Measurements from ENCODE around the gene SHCBP1. TPM values are rescaled to one million over a fixed set of nuclear protein-coding genes. Genes with fewer than 3 reads are reported as not detected.
A peak's percentile ranks its signal among the peaks of the same experiment; 100 is the strongest.

Gene SHCBP1
- total and polyA plus RNA-seq, 9 of the 15 experiments (the other 6 are each of a cell fraction or from before 2014, with no cell fraction given) = 6.2 to 29.6 (median 19.7) TPM

GRCh38 chr16:46569231-46569735 lies 51.9 kb downstream of the SHCBP1 start:
- H3K27me3 ChIP-seq (ENCODE audit: control insufficient read depth in 2 of 2, insufficient read depth in 2 of 2, low read length in 2 of 2) = peaks cover 11 to 35% of the 10 kb centered on the region in 2 experiments; a peak in 3 of 5 replicates
- TF ChIP-seq SAFB (IDR thresholded peaks at IDR 0.05; ENCODE audit: borderline replicate concordance, low read depth, low read length) = no peak
- 40% methylated on average over 27 of the region's 27 CpGs for WGBS (ENCODE audit: insufficient coverage, low coverage, missing lambda C conversion rate)
- no peaks in the 10 kb centered on the region for H4K20me1 ChIP-seq (replicated peaks; ENCODE audit: control insufficient read depth, insufficient read depth, low read length)
- no peak overlapping the region for H3K4me3 ChIP-seq
- DNase-seq (ENCODE audit: extremely low read depth in 1 of 4, low spot score in 3 of 4) (no peak), FAIRE-seq (no peak), ATAC-seq (no peak; the same call in 2 of the 3 replicates)
- H3K4me2 ChIP-seq (ENCODE audit: insufficient read depth, low read length) = no peak overlapping the region
- no peak overlapping the region for H3K9ac ChIP-seq (ENCODE audit: insufficient read depth in 1 of 2, low read depth in 2 of 2, low read length in 2 of 2)
- H2AFZ ChIP-seq (ENCODE audit: low read depth, low read length) = no peak overlapping the region
- no peaks in the 10 kb centered on the region for H3K9me3 ChIP-seq (replicated peaks; ENCODE audit: control insufficient read depth, insufficient read depth, low read depth, low read length)
- BruUV-seq (replicated peaks) = no TSS peak
- no peak overlapping the region for H3K27ac ChIP-seq (ENCODE audit: extremely low read depth, low read depth, low read length)
- in situ Hi-C loops (cut with MboI) = no loop called here
- peaks cover 7 to 14% of the 10 kb centered on the region in 2 experiments; a peak in 4 of 5 replicates for H3K4me1 ChIP-seq (replicated peaks in 1 of 2; ENCODE audit: control insufficient read depth in 2 of 2, insufficient read depth in 2 of 2, low read length in 2 of 2)
- ChIA-PET CTCF (ENCODE audit: low intra/inter-chr PET ratio) (no interaction called here), POLR2A (interaction anchor here (0.6 to 4.0 kb wide), 5 partner anchors 9 to 167 kb away, joined by 3 to 18 read pairs (median 3); no protein-coding TSS in a partner anchor)
- H3K36me3 ChIP-seq (ENCODE audit: control insufficient read depth, insufficient read depth, low read length) = no peaks in the 10 kb centered on the region
- H3K79me2 ChIP-seq (ENCODE audit: control insufficient read depth, insufficient read depth, low read length) = no peaks in the 10 kb centered on the region
- H3K9me1 ChIP-seq (ENCODE audit: control insufficient read depth, insufficient read depth, low read length) = no peaks in the 10 kb centered on the region
- intact Hi-C loops (cut with micrococcal nuclease) = no loop called here

DNA sequence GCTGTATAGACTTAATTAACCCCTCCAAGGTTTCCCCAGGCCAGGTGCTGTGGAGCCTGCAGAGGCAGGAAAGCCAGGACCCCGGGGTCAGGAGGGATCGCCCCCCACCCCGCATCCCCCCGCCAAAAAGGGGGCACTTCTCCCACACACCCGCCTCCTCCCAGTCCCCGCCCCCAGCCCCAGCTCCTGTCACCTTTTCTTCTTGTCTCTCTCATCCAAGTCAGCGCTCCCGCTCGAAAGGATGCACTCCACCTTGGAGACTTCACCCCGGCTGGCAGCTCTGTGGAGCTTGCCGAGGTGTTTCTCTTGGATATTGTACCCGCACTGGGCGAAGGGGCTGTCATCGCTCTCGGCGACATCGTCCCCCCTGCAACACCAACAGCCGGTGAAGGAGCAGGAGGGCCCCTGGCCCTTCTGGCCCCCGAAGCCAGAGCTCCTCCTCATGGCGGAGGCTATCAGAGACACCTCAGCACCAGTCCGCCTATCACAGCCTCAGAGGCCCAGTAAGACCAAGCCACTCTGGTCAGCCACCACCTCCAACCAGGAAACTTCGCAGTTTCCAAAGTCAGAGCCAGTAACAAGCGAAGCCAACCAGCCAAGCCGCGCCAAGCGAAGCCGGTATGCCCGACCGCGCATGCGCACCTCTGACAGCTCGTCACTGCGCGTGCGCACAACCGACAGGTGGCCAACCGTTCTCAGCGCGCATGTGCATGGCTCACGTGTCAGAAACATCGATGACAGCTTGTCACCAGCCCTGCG lies 52.5 kb downstream of the SHCBP1 start:
- DNase-seq (ENCODE audit: extremely low read depth in 1 of 4, low spot score in 3 of 4) (no peak), FAIRE-seq (no peak), ATAC-seq (no peak; the same call in none of the 3 replicates)
- Histone ChIP-seq H3K27ac (ENCODE audit: extremely low read depth, low read depth, low read length) (no peak overlapping the region), H4K20me1 (replicated peaks; ENCODE audit: control insufficient read depth, insufficient read depth, low read length) (no peaks in the 10 kb centered on the region), H2AFZ (ENCODE audit: low read depth, low read length) (no peak overlapping the region), H3K4me3 (no peak overlapping the region), H3K4me1 (replicated peaks in 1 of 2; ENCODE audit: control insufficient read depth in 2 of 2, insufficient read depth in 2 of 2, low read length in 2 of 2) (peaks cover 5 to 14% of the 10 kb centered on the region in 2 experiments; a peak in 4 of 5 replicates), H3K79me2 (ENCODE audit: control insufficient read depth, insufficient read depth, low read length) (no peaks in the 10 kb centered on the region), H3K9ac (ENCODE audit: insufficient read depth in 1 of 2, low read depth in 2 of 2, low read length in 2 of 2) (no peak overlapping the region), H3K4me2 (ENCODE audit: insufficient read depth, low read length) (no peak overlapping the region), H3K9me1 (ENCODE audit: control insufficient read depth, insufficient read depth, low read length) (no peaks in the 10 kb centered on the region), H3K9me3 (replicated peaks; ENCODE audit: control insufficient read depth, insufficient read depth, low read depth, low read length) (no peaks in the 10 kb centered on the region), H3K27me3 (ENCODE audit: control insufficient read depth in 2 of 2, insufficient read depth in 2 of 2, low read length in 2 of 2) (peaks cover 11 to 32% of the 10 kb centered on the region in 2 experiments; a peak in 3 of 5 replicates), H3K36me3 (ENCODE audit: control insufficient read depth, insufficient read depth, low read length) (no peaks in the 10 kb centered on the region)
- ChIA-PET CTCF (ENCODE audit: low intra/inter-chr PET ratio) (no interaction called here), POLR2A (interaction anchor here (0.6 to 4.0 kb wide), 4 partner anchors 9 to 275 kb away, joined by 3 to 18 read pairs (median 4); no protein-coding TSS in a partner anchor)
- in situ Hi-C loops (cut with MboI) (no loop called here), intact Hi-C loops (cut with micrococcal nuclease) (no loop called here)
- BruUV-seq (replicated peaks) = no TSS peak
- WGBS (ENCODE audit: insufficient coverage, low coverage, missing lambda C conversion rate) = 28% methylated on average over 31 of the region's 42 CpGs
- TF ChIP-seq MCM2 (IDR thresholded peaks at IDR 0.05; ENCODE audit: low read depth) = no peak
- TF ChIP-seq ELF2 (CRISPR knock-in tag; IDR thresholded peaks at IDR 0.05) = no peak
- TF ChIP-seq STAG1 (CRISPR knock-in tag; IDR thresholded peaks at IDR 0.05; ENCODE audit: borderline replicate concordance) = no peak
- peak; percentile 46 to 66 for TF ChIP-seq NRF1 (conservative IDR thresholded peaks at IDR 0.05 in 1 of 2, IDR thresholded peaks at IDR 0.05 in 1 of 2)
- TF ChIP-seq TAF1 (IDR thresholded peaks at IDR 0.05; ENCODE audit: control insufficient read depth, extremely low read depth, insufficient read depth, low read length, severe bottlenecking) = no peak
- no peak for TF ChIP-seq TCF7L2 (IDR thresholded peaks at IDR 0.05; ENCODE audit: low read depth, low read length)
- TF ChIP-seq KLF16 (IDR thresholded peaks at IDR 0.05) = no peak
- no peak for TF ChIP-seq NELFE (IDR thresholded peaks at IDR 0.05; ENCODE audit: insufficient read depth, insufficient read length)
- no peak for TF ChIP-seq SMARCE1 (IDR thresholded peaks at IDR 0.05)
- TF ChIP-seq PCBP2 (IDR thresholded peaks at IDR 0.05; ENCODE audit: low read depth, low read length, poor library complexity, severe bottlenecking) = no peak
- no peak for TF ChIP-seq E2F5 (CRISPR knock-in tag; IDR thresholded peaks at IDR 0.05)
- no peak for TF ChIP-seq ZNF699 (CRISPR knock-in tag; IDR thresholded peaks at IDR 0.05; ENCODE audit: insufficient replicate concordance)

Measured in K562 (cell line).